ENCODE measurements around the gene GALNT5. TPM values are rescaled to one million over a fixed set of nuclear protein-coding genes. Genes with fewer than 3 reads are reported as not detected.

GALNT5 gene
- total and polyA plus RNA-seq, 2 donors (not counting 3 experiments of a cell fraction or from before 2014, with no cell fraction given) = not detected

DNA sequence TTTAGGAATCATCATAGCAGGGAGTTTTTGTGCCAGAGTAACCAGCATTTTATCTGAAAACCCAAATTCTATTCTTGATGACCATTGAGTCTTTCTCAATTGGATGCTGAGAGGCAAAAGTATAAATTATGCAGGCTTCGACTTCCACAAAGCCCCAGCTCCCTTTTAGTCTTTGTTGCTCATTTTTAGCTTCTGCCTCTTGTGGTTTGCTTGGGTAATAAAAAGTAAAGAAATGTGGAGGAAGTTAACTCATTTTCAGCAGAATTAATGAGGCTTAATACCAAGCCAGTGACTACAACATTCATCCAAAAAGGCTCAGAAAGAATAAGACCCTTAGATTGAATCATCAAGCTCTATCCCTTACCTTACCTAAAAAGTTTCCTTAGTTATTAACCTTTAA, 49.5 kb downstream of the GALNT5 start:
- Histone ChIP-seq H3K27ac (ENCODE audit: insufficient read depth, low read depth, low read length) (no peak overlapping the region), H3K4me1 (ENCODE audit: control insufficient read depth, extremely low read depth, insufficient read depth, low read length) (no peaks in the 10 kb centered on the region), H4K20me1 (replicated peaks; ENCODE audit: control insufficient read depth, extremely low read depth, insufficient read depth, low read length) (no peaks in the 10 kb centered on the region), H3K9ac (replicated peaks; ENCODE audit: extremely low read depth, insufficient read depth, low read length) (no peak overlapping the region), H3K79me2 (ENCODE audit: control insufficient read depth, insufficient read depth, low read length) (no peaks in the 10 kb centered on the region), H3K4me2 (ENCODE audit: insufficient read depth, low read length) (no peak overlapping the region), H3K4me3 (replicated peaks in 1 of 3; ENCODE audit: insufficient read depth in 1 of 3, low read depth in 1 of 3, low read length in 3 of 3) (no peak overlapping the region), H3K9me1 (replicated peaks; ENCODE audit: control insufficient read depth, extremely low read depth, insufficient read depth, low read length) (no peaks in the 10 kb centered on the region), H3K9me3 (replicated peaks; ENCODE audit: control insufficient read depth, insufficient read depth, low read length) (no peaks in the 10 kb centered on the region), H3K36me3 (ENCODE audit: control insufficient read depth in 2 of 2, extremely low read depth in 1 of 2, insufficient read depth in 2 of 2, low read length in 2 of 2) (no peaks in the 10 kb centered on the region), H2AFZ (ENCODE audit: low read depth, low read length) (no peak overlapping the region), H3K27me3 (ENCODE audit: control insufficient read depth in 2 of 2, insufficient read depth in 2 of 2, low read length in 2 of 2) (peaks cover 0 to 7% of the 10 kb centered on the region in 2 experiments)
- intact Hi-C loops (cut with micrococcal nuclease) (no loop called here), dilution Hi-C loops (cut with MboI; ENCODE audit: extremely low pct_ligation_motif_present, low sequenced_read_pairs) (no loop called here)
- no TSS peak for BruUV-seq (replicated peaks)
- FAIRE-seq (no peak), DNase-seq (ENCODE audit: low read depth, low spot score) (no peak)
- ChIA-PET POLR2A (no interaction called here), CTCF (interaction anchor here (1.0 to 8.4 kb wide), 3 partner anchors 9 to 25 kb away, joined by 3 to 249 read pairs (median 5); partner anchors contain the start of gene ERMN)
- TF ChIP-seq EZH2 (IDR thresholded peaks at IDR 0.05; ENCODE audit: borderline replicate concordance, low read depth, low read length, severe bottlenecking) (no peak), JUN (IDR thresholded peaks at IDR 0.05; ENCODE audit: borderline replicate concordance, insufficient read depth, insufficient read length, low read depth) (no peak), FOS (IDR thresholded peaks at IDR 0.05; ENCODE audit: borderline replicate concordance, insufficient read depth, low read length) (no peak), POLR2A (IDR thresholded peaks at IDR 0.05; ENCODE audit: low read depth, low read length) (no peak), GATA2 (IDR thresholded peaks at IDR 0.05; ENCODE audit: insufficient read depth, insufficient read length, low read depth, low read length) (no peak), POLR2AphosphoS5 (IDR thresholded peaks at IDR 0.05; ENCODE audit: insufficient read depth, low read depth, low read length) (no peak), MYC (IDR thresholded peaks at IDR 0.05; ENCODE audit: low read depth, low read length) (no peak)
- TF ChIP-seq, protein P1, sequence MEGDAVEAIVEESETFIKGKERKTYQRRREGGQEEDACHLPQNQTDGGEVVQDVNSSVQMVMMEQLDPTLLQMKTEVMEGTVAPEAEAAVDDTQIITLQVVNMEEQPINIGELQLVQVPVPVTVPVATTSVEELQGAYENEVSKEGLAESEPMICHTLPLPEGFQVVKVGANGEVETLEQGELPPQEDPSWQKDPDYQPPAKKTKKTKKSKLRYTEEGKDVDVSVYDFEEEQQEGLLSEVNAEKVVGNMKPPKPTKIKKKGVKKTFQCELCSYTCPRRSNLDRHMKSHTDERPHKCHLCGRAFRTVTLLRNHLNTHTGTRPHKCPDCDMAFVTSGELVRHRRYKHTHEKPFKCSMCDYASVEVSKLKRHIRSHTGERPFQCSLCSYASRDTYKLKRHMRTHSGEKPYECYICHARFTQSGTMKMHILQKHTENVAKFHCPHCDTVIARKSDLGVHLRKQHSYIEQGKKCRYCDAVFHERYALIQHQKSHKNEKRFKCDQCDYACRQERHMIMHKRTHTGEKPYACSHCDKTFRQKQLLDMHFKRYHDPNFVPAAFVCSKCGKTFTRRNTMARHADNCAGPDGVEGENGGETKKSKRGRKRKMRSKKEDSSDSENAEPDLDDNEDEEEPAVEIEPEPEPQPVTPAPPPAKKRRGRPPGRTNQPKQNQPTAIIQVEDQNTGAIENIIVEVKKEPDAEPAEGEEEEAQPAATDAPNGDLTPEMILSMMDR (IDR thresholded peaks at IDR 0.05; ENCODE audit: extremely low read depth in 1 of 2, insufficient read depth in 1 of 2, low read depth in 1 of 2, low read length in 2 of 2) = no peak
- TF ChIP-seq, protein P2, sequence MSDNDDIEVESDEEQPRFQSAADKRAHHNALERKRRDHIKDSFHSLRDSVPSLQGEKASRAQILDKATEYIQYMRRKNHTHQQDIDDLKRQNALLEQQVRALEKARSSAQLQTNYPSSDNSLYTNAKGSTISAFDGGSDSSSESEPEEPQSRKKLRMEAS (IDR thresholded peaks at IDR 0.05; ENCODE audit: insufficient read depth, insufficient read length) = no peak
